Measurements from ENCODE around the gene COL8A1. TPM values are rescaled to one million over a fixed set of nuclear protein-coding genes. Genes with fewer than 3 reads are reported as not detected.

The COL8A1 gene
- total and polyA plus RNA-seq, 10 of the 15 experiments (the other 5 are each of a cell fraction or from before 2014, with no cell fraction given): 0.04 to 0.73 (median 0.10) TPM; not detected in 5

DNA sequence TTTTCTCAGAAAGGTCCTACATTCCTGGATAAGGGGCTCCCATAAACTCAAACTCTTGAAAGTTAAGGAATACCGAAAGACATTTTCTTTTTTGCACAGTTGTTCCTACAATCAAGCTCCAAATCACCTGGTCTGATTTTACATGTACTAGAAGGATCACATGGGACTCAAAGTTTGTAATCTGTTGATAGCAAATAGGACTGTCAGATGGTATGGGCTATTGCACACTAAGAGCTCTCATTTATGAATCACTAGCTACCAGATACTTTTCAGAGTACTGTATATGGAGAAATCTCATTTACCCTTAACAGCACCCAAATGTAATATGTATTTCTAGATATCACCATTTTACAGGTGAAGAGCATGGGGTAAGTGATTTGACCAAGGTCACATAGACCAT, 129.7 kb downstream of the COL8A1 start:
- Histone ChIP-seq H3K27ac (ENCODE audit: control insufficient read depth, insufficient read depth) (no peak overlapping the region), H3K27me3 (replicated peaks in 1 of 2; ENCODE audit: control insufficient read depth in 2 of 2, insufficient read depth in 2 of 2, low read length in 1 of 2) (no peaks in the 10 kb centered on the region), H4K20me1 (ENCODE audit: control insufficient read depth, insufficient read depth) (no peaks in the 10 kb centered on the region), H3K9me3 (replicated peaks; ENCODE audit: control insufficient read depth, insufficient read depth, low read length) (no peaks in the 10 kb centered on the region), H3K9ac (ENCODE audit: control insufficient read depth, insufficient read depth, low read length) (no peak overlapping the region), H3K4me2 (ENCODE audit: control insufficient read depth, insufficient read depth) (no peak overlapping the region), H3K36me3 (ENCODE audit: control insufficient read depth in 2 of 2, insufficient read depth in 2 of 2, low read length in 1 of 2) (no peaks in the 10 kb centered on the region), H3K4me1 (ENCODE audit: control insufficient read depth, insufficient read depth, low read length) (no peaks in the 10 kb centered on the region), H2AFZ (ENCODE audit: control insufficient read depth, low read depth, low read length) (no peak overlapping the region), H3K79me2 (ENCODE audit: control insufficient read depth, insufficient read depth, low read length) (no peaks in the 10 kb centered on the region), H3K4me3 (no peak overlapping the region)
- intact Hi-C loops (cut with micrococcal nuclease; ENCODE audit: unreplicated experiment) (no loop called here), in situ Hi-C loops (cut with MboI) (loop anchor here (25.0 kb wide), 1 partner anchor 1156 kb away; no protein-coding TSS in a partner anchor)
- CTCF ChIA-PET: interaction anchor here (1.2 kb wide), 1 partner anchor 38 kb away, joined by 3 read pairs; no protein-coding TSS in a partner anchor
- no peak for FAIRE-seq
- no TSS peak for BruUV-seq (replicated peaks)
- TF ChIP-seq PAX5 (IDR thresholded peaks at IDR 0.05; ENCODE audit: borderline replicate concordance, low read depth, low read length): no peak
- TF ChIP-seq BACH1 (IDR thresholded peaks at IDR 0.05; ENCODE audit: borderline replicate concordance): no peak
- no peak for TF ChIP-seq SIX5 (IDR thresholded peaks at IDR 0.05; ENCODE audit: low read depth, low read length, severe bottlenecking)
- no peak for TF ChIP-seq SRF (IDR thresholded peaks at IDR 0.05; ENCODE audit: low read depth in 2 of 2, low read length in 2 of 2)
- TF ChIP-seq, protein P1, sequence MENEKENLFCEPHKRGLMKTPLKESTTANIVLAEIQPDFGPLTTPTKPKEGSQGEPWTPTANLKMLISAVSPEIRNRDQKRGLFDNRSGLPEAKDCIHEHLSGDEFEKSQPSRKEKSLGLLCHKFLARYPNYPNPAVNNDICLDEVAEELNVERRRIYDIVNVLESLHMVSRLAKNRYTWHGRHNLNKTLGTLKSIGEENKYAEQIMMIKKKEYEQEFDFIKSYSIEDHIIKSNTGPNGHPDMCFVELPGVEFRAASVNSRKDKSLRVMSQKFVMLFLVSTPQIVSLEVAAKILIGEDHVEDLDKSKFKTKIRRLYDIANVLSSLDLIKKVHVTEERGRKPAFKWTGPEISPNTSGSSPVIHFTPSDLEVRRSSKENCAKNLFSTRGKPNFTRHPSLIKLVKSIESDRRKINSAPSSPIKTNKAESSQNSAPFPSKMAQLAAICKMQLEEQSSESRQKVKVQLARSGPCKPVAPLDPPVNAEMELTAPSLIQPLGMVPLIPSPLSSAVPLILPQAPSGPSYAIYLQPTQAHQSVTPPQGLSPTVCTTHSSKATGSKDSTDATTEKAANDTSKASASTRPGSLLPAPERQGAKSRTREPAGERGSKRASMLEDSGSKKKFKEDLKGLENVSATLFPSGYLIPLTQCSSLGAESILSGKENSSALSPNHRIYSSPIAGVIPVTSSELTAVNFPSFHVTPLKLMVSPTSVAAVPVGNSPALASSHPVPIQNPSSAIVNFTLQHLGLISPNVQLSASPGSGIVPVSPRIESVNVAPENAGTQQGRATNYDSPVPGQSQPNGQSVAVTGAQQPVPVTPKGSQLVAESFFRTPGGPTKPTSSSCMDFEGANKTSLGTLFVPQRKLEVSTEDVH (IDR thresholded peaks at IDR 0.05; ENCODE audit: low read depth, partially characterized antibody): no peak
- TF ChIP-seq MTA2 (IDR thresholded peaks at IDR 0.05; ENCODE audit: low read depth): no peak
- TF ChIP-seq MEF2A (IDR thresholded peaks at IDR 0.05; ENCODE audit: insufficient read depth, low read depth, low read length): no peak
- TF ChIP-seq HCFC1 (IDR thresholded peaks at IDR 0.05; ENCODE audit: low read length): no peak
- no peak for TF ChIP-seq MXI1 (IDR thresholded peaks at IDR 0.05; ENCODE audit: low read depth, low read length)
- TF ChIP-seq SMAD5 (IDR thresholded peaks at IDR 0.05; ENCODE audit: low read depth): no peak
- TF ChIP-seq, protein P2, sequence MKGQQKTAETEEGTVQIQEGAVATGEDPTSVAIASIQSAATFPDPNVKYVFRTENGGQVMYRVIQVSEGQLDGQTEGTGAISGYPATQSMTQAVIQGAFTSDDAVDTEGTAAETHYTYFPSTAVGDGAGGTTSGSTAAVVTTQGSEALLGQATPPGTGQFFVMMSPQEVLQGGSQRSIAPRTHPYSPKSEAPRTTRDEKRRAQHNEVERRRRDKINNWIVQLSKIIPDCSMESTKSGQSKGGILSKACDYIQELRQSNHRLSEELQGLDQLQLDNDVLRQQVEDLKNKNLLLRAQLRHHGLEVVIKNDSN (IDR thresholded peaks at IDR 0.05; ENCODE audit: borderline replicate concordance, extremely low read length, insufficient read depth, low read depth, low read length): no peak
- no peak for TF ChIP-seq MLLT1 (IDR thresholded peaks at IDR 0.05)
- TF ChIP-seq NR2C2 (IDR thresholded peaks at IDR 0.05; ENCODE audit: borderline replicate concordance, control insufficient read depth, insufficient read length, low read depth): no peak
- TF ChIP-seq, protein P3, sequence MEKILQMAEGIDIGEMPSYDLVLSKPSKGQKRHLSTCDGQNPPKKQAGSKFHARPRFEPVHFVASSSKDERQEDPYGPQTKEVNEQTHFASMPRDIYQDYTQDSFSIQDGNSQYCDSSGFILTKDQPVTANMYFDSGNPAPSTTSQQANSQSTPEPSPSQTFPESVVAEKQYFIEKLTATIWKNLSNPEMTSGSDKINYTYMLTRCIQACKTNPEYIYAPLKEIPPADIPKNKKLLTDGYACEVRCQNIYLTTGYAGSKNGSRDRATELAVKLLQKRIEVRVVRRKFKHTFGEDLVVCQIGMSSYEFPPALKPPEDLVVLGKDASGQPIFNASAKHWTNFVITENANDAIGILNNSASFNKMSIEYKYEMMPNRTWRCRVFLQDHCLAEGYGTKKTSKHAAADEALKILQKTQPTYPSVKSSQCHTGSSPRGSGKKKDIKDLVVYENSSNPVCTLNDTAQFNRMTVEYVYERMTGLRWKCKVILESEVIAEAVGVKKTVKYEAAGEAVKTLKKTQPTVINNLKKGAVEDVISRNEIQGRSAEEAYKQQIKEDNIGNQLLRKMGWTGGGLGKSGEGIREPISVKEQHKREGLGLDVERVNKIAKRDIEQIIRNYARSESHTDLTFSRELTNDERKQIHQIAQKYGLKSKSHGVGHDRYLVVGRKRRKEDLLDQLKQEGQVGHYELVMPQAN (conservative IDR thresholded peaks at IDR 0.05): no peak
- no peak for TF ChIP-seq ETV6 (conservative IDR thresholded peaks at IDR 0.05 in 1 of 2, IDR thresholded peaks at IDR 0.05 in 1 of 2; ENCODE audit: borderline replicate concordance in 1 of 2, low read depth in 1 of 2)
- TF ChIP-seq CHD2 (IDR thresholded peaks at IDR 0.05; ENCODE audit: borderline replicate concordance, low read depth, low read length): no peak
- TF ChIP-seq NBN (IDR thresholded peaks at IDR 0.05): no peak
- RAD21 ChIA-PET (ENCODE audit: unreplicated experiment): no interaction called here
- POLR2A ChIA-PET: no interaction called here
- WGBS (ENCODE audit: insufficient coverage, insufficient replicate concordance, low lambda C conversion rate, missing lambda C conversion rate): 25% methylated on average over 1 of the region's 1 CpG
- no peak for ATAC-seq
- no peak for DNase-seq (ENCODE audit: low read depth, low spot score)
- SMC1A ChIA-PET (ENCODE audit: uncharacterized antibody, unreplicated experiment): interaction anchor here (0.9 kb wide), 1 partner anchor 18 kb away, joined by 3 read pairs; no protein-coding TSS in a partner anchor

All from GM12878 (cell line).